GM23248 (cell line): ENCODE results near the gene GALNT1. TPM values are rescaled to one million over a fixed set of nuclear protein-coding genes. Genes with fewer than 3 reads are reported as not detected.

ENCODE experiments used
- DNase-seq: peaks from one replicate; pipeline ENCODE4 v3.0.0-alpha.2; 2015
- H2AFZ ChIP-seq: fragments of 200-600 bp; sonication (generic); 2 replicates; pipeline ENCODE4 v1.6.1; 2016; ENCODE audit warnings: antibody characterized with exemption
- H3F3A ChIP-seq: fragments of 200-600 bp; sonication (generic); 2 replicates; pipeline ENCODE4 v1.6.1; 2016; ENCODE audit warnings: mild to moderate bottlenecking, antibody characterized with exemption, mixed run types; ENCODE audit not compliant: insufficient read depth
- H3K27ac ChIP-seq: fragments of 200-600 bp; sonication (generic); 2 replicates; pipeline ENCODE4 v1.5.1; 2016; ENCODE audit warnings: mild to moderate bottlenecking
- H3K27me3 ChIP-seq: fragments of 200-600 bp; sonication (generic); replicated peaks from 2 replicates; pipeline ENCODE4 v1.6.1; 2016; ENCODE audit warnings: mild to moderate bottlenecking; ENCODE audit not compliant: insufficient read depth
- H3K36me3 ChIP-seq: fragments of 200-600 bp; sonication (generic); 2 replicates; pipeline ENCODE4 v1.6.1; 2016; ENCODE audit warnings: low read depth, mild to moderate bottlenecking
- H3K4me1 ChIP-seq: fragments of 200-600 bp; sonication (generic); 2 replicates; pipeline ENCODE4 v1.6.1; 2016; ENCODE audit warnings: mild to moderate bottlenecking; ENCODE audit not compliant: insufficient read depth
- H3K4me2 ChIP-seq: fragments of 200-600 bp; sonication (generic); one replicate; pipeline ENCODE4 v1.6.1; 2016; ENCODE audit warnings: mild to moderate bottlenecking; ENCODE audit not compliant: unreplicated experiment
- H3K4me3 ChIP-seq: fragments of 200-600 bp; sonication (generic); 2 replicates; pipeline ENCODE4 v1.5.1; 2016; ENCODE audit warnings: mild to moderate bottlenecking
- H3K79me2 ChIP-seq: fragments of 200-600 bp; sonication (generic); 2 replicates; pipeline ENCODE4 v1.6.1; 2016; ENCODE audit warnings: mild to moderate bottlenecking; ENCODE audit not compliant: insufficient read depth
- H3K9ac ChIP-seq: fragments of 200-600 bp; sonication (generic); 2 replicates; pipeline ENCODE4 v1.6.1; 2016; ENCODE audit warnings: mild to moderate bottlenecking
- H3K9me2 ChIP-seq: fragments of 200-600 bp; sonication (generic); 2 replicates; pipeline ENCODE4 v1.6.1; 2016; ENCODE audit warnings: mixed run types, mild to moderate bottlenecking, moderate library complexity; ENCODE audit not compliant: insufficient read depth
- H3K9me3 ChIP-seq: fragments of 200-600 bp; sonication (generic); one replicate; pipeline ENCODE4 v1.6.1; 2017; ENCODE audit warnings: low read depth
- H4K20me1 ChIP-seq: fragments of 200-600 bp; sonication (generic); 2 replicates; pipeline ENCODE4 v1.6.0; 2016; ENCODE audit not compliant: insufficient read depth
- EZH2 ChIP-seq: fragments of 200-600 bp; sonication (generic); IDR thresholded peaks from 2 replicates; pipeline ENCODE4 v1.6.1; 2018; ENCODE audit warnings: antibody characterized with exemption, mild to moderate bottlenecking; ENCODE audit not compliant: insufficient read depth, poor library complexity, severe bottlenecking
- EZH2phosphoT487 ChIP-seq: fragments of 200-600 bp; sonication (generic); IDR thresholded peaks from 2 replicates; pipeline ENCODE4 v1.6.1; 2018; ENCODE audit warnings: antibody characterized with exemption, moderate library complexity, mild to moderate bottlenecking, low read depth; ENCODE audit not compliant: insufficient read depth
- WGBS, 2 experiments: methylation state at CpG; one replicate each; pipeline ENCODE4 v1.1.6; 2015 to 2017; ENCODE audit warnings: low lambda C conversion rate in 2 of 2, low coverage in 1 of 2; ENCODE audit errors: missing lambda C conversion rate in 2 of 2; 5-methylcytosine and 5-hydroxymethylcytosine counted together
- in situ Hi-C: fragments of 300-500 bp; cut with MboI; formaldehyde crosslinking; loops from 2 replicates; pipeline ENCODE4 v1.15.0; 2020
- polyA plus RNA-seq: library from polyadenylated mRNA; unstranded; fragments of >200 nt; fragmentation: Nextera tagmentation; extraction: Ambion mirVana; gene quantifications from 2 replicates; pipeline ENCODE4 v1.2.1, GENCODE V29; 2016
- total RNA-seq: library from RNA; depleted of rRNA; stranded (reverse); fragments of >200 nt; shearing (Covaris generic); gene quantifications from 2 replicates; pipeline ENCODE4 v1.2.3, GENCODE V29; 2014

Gene GALNT1
- total and polyA plus RNA-seq, 2 experiments from 2014 or later: 10.1 to 68.0 TPM

- DNase-seq: no peak
- Histone ChIP-seq H2AFZ (no peak overlapping the region), H3K4me2 (no peak overlapping the region), H3K4me3 (no peak overlapping the region), H3K27me3 (no peaks in the 10 kb centered on the region; the same call in 1 of the 2 replicates), H3K27ac (no peak overlapping the region), H3K9me2 (no peaks in the 10 kb centered on the region), H3K9me3 (no peaks in the 10 kb centered on the region), H3K36me3 (no peaks in the 10 kb centered on the region), H4K20me1 (no peaks in the 10 kb centered on the region), H3K4me1 (peaks cover 20% of the 10 kb centered on the region), H3F3A (peaks cover 15% of the 10 kb centered on the region), H3K79me2 (no peaks in the 10 kb centered on the region), H3K9ac (no peak overlapping the region)
- in situ Hi-C loops: no loop called here
- 95 to 99% methylated on average over 4 of the region's 4 CpGs for WGBS, 2 experiments
- TF ChIP-seq EZH2phosphoT487 (no peak), EZH2 (no peak)
Observed at GRCh38 chr18:35716169-35716831, 134.8 kb downstream of the GALNT1 start.

DNA sequence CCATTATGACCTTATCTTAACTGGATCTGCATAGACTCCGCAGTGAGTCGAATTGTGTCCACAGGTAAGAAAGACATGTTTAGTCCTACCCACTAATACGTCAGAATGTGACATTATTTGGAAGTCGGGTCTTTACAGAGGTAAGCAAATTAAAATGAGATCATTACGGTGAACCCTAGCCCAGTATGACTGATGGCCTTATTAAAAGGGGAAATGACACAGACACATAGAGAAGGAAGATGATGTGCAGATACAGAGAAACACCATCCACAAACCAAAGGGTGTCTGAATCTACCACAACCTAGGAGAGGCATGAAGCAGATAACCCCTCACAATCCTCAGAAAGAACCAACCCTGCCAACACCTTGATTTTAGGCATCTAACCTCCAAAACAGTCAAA is 135.6 kb downstream of the GALNT1 start:
- H3K27me3 ChIP-seq: no peaks in the 10 kb centered on the region; the same call in 1 of the 2 replicates
- peaks cover 15% of the 10 kb centered on the region for H3F3A ChIP-seq
- no peak overlapping the region for H2AFZ ChIP-seq
- H3K27ac ChIP-seq: no peak overlapping the region
- no peaks in the 10 kb centered on the region for H3K79me2 ChIP-seq
- peaks cover 20% of the 10 kb centered on the region for H3K4me1 ChIP-seq
- DNase-seq: no peak
- TF ChIP-seq EZH2 (no peak), EZH2phosphoT487 (no peak)
- 96 to 97% methylated on average over 5 of the region's 5 CpGs for WGBS, 2 experiments
- H3K9ac ChIP-seq: no peak overlapping the region
- H3K4me3 ChIP-seq: no peak overlapping the region
- H3K9me2 ChIP-seq: no peaks in the 10 kb centered on the region
- no peaks in the 10 kb centered on the region for H3K36me3 ChIP-seq
- in situ Hi-C loops: no loop called here
- H3K9me3 ChIP-seq: no peaks in the 10 kb centered on the region
- no peak overlapping the region for H3K4me2 ChIP-seq
- H4K20me1 ChIP-seq: no peaks in the 10 kb centered on the region

DNA sequence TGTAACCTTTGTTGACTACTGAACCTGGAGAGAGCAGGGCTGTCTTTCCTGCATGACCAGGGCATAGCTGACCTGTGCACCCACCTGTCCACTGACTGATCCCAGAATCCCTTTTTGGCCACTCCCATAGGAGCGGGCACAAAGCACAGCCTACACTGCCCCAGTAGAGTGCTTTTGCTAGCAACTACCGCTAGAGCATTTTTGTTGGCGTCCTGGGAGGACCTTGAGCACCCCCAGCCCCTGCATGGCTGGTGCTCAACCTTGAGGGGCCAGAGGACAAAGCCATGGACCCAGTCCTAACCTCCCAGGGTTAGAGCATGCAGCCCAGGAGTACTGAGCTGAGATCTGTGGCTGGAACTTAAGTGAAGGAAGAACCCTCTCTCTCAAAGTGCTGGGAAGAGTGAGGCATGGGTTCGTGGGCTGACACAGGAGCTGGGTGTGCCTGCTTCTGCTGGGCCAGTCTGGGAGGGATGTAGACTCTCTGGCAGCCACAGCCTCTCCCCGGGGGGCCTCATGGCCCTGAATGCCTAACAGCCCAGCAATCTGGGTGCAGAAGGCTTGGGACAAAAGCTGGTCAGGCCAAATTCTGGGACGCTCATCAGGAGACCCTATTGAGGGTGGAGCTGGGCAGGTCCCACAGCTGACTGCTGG is 140.0 kb downstream of the GALNT1 start:
- no peaks in the 10 kb centered on the region for H3K79me2 ChIP-seq
- H3K36me3 ChIP-seq: no peaks in the 10 kb centered on the region
- H3K9me3 ChIP-seq: no peaks in the 10 kb centered on the region
- TF ChIP-seq EZH2phosphoT487 (no peak), EZH2 (no peak)
- no peaks in the 10 kb centered on the region for H3F3A ChIP-seq
- H4K20me1 ChIP-seq: no peaks in the 10 kb centered on the region
- H3K4me3 ChIP-seq: no peak overlapping the region
- H3K27ac ChIP-seq: no peak overlapping the region
- DNase-seq: no peak
- H3K4me2 ChIP-seq: no peak overlapping the region
- WGBS, 2 experiments: 58 to 67% methylated on average over 5 to 6 of the region's 6 CpGs
- H3K27me3 ChIP-seq: peaks cover 23% of the 10 kb centered on the region
- in situ Hi-C loops: no loop called here
- H3K4me1 ChIP-seq: no peaks in the 10 kb centered on the region
- H2AFZ ChIP-seq: no peak overlapping the region
- no peak overlapping the region for H3K9ac ChIP-seq
- H3K9me2 ChIP-seq: no peaks in the 10 kb centered on the region

GRCh38 chr18:35728676-35729075 is 147.1 kb downstream of the GALNT1 start:
- no peak for TF ChIP-seq EZH2phosphoT487
- TF ChIP-seq EZH2: no peak
- H3K79me2 ChIP-seq: no peaks in the 10 kb centered on the region
- WGBS, 2 experiments: 28 to 41% methylated on average over 3 of the region's 3 CpGs
- H3F3A ChIP-seq: peaks cover 20% of the 10 kb centered on the region
- in situ Hi-C loops: no loop called here
- H3K9me3 ChIP-seq: no peaks in the 10 kb centered on the region
- no peak overlapping the region for H2AFZ ChIP-seq
- H3K4me1 ChIP-seq: peaks cover 5% of the 10 kb centered on the region
- H3K9me2 ChIP-seq: no peaks in the 10 kb centered on the region
- H3K27me3 ChIP-seq: peaks cover 26% of the 10 kb centered on the region
- H3K27ac ChIP-seq: no peak overlapping the region
- H3K9ac ChIP-seq: no peak overlapping the region
- no peak overlapping the region for H3K4me3 ChIP-seq
- no peaks in the 10 kb centered on the region for H3K36me3 ChIP-seq
- no peak for DNase-seq
- no peaks in the 10 kb centered on the region for H4K20me1 ChIP-seq
- H3K4me2 ChIP-seq: no peak overlapping the region
